GM18870 (cell line): Measurements from ENCODE around the gene KLK15.
"Not testable (repeated sequence)": the region's sequence is repeated elsewhere in the genome, so short reads cannot be mapped to it uniquely, and the experiment has no call there.

Experiments
- ATAC-seq: cut with Tn5 transposase; IDR thresholded peaks from one replicate; pipeline ENCODE4 v1.9.1; 2021; ENCODE audit warnings: moderate library complexity; ENCODE audit not compliant: unreplicated experiment

KLK15 gene

DNA sequence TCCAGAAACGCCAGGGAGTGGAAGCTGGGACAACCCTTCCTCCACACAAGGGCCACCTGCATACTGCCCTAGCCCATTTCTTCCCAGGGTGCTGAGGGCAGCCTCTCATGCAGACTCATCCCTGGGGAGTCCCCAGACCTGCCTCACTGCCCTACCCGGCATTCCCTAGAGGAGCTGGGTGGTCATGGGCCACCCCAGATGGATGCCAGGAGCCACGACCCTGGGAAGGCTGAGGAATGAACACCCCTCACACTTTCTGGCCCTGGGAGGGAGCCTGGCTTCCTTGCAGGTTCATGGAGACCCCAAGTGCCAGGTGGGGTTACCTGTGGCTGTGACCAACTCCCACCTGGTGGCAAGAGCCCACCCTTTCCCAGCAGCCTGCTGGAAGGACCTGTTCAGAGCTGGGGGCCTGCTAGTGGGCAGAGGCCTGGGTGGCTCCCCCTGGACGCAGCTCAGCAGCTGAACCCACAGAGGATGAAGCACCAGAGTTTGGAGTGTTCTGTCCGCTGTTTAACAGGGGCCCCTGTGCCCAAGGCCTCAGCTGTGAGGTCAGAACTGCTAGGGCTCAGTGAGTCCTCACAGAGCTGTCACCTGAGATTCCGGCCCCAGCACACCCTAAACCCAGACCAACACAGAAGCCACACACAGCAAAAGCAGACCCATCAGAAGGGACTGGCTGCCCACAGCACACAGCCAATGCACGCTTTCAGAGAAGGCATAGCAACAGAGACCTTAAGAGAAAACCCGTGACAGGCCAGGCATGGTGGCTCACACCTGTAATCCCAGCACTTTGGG lies 36.5 kb downstream of the KLK15 start:
- no peak for ATAC-seq

DNA sequence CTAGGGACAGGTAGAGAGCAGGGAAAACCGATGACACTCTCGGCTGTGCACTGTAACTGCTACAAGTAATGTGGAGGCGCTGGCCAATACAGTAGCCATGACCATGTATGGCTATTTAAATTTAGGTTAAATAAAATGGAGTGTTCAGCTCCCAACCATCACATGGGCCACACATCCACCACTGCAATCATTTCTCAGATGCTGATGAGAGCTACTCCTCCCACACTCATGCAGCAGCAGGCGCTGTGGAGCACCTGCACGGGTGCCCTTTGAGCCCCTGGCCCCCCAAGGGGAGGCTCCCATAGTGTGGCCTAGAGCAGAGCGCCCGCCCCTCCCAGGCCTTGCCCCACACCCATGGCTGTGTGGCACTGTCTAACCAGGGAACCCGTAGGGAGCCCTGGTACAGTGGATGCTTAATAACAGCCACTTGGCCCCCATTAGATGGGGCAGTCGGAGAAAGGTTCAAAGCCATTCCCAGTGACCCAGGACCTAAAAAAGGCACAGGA lies 37.2 kb downstream of the KLK15 start:
- no peak for ATAC-seq

DNA sequence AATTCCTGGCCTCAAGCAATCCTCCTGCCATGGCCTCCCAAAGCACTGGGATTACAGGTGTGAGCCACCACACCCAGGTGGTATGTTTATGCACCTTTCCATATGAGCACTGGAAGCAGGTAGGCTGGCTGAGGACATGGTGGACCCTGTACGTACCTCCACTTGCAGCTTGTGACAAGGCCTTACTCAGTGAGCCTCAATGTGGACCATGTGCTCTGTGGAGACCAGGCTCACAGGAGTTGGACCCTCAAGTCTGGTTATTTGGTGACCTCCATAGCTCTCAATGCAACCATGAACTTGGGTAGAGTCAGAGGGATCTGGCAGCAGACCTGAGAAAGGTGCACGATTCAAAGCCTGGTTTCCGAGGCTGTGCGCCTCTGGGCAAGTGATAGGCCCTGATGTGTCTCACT lies 37.7 kb downstream of the KLK15 start:
- ATAC-seq = no peak

DNA sequence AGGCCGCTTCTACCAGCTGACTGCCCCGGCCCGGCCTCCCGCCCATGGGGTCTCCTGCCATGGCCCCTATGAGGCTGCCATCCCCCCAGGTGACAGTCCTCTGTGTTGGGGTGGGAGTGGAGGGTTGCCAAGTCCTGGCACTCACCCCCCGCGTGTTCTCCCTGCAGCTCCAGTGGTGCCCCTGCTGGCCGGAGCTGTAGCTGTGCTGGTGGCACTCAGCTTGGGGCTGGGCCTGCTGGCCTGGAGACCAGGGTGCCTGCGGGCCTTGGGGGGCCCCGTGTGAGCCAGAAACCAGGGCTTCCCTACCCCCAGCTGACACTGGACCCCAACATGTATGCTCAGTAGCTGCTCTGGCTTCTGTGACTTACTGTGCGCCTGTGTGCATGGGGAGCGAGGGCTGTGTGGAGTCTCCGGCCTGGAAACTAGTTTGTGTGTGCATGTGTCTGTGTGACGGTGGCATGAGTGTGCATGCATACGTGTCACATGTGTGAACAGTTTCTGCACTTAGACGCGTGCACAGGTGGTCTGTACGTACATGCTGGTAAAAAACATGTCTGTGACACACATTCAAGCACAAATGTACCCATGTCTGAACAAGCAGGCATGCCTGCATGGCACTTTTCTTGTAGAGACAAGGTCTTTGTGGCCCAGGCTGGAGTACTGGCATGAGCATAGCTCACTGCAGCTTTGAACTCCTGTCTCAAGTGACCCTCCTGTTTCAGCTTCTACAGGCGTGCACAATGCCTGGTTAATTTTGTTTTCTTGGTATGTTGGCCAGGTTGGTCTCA lies 38.3 kb downstream of the KLK15 start:
- ATAC-seq = no peak

DNA sequence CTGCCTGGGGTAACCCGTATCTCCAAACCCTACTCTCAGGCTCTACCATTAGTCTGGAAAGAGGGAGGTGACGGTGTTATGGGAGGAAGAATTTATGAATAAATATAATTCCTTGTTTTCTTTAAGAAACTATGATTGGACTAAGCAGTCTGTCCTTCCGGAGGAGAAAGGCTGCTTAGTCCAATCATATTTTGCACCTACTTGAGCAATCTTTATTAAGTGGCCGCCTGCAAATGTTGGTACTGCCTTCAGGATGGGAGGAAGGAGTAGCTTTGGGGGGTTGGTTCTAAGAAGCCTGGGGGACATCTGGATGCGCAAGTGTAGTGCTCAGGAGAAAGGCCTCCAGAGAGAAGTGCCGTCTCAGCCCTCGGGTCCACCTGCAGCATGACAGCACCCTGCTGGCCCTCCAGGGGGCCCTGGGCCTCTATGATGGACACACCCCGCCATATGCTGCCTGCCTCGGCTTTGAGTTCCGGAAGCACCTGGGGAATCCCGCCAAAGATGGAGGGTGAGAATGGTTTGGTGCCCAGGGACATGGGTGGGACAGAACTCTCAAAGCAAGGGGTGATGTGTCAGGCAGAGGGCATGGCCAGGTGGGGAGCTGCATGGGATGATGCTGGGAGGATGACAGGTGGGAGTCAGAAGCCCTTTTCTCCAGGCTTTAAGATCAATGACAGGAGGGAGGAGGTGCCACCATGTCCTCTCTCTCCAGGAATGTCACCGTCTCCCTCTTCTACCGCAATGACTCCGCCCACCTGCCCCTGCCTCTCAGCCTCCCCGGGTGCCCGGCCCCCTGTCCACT lies 39.1 kb downstream of the KLK15 start:
- ATAC-seq = no peak

DNA sequence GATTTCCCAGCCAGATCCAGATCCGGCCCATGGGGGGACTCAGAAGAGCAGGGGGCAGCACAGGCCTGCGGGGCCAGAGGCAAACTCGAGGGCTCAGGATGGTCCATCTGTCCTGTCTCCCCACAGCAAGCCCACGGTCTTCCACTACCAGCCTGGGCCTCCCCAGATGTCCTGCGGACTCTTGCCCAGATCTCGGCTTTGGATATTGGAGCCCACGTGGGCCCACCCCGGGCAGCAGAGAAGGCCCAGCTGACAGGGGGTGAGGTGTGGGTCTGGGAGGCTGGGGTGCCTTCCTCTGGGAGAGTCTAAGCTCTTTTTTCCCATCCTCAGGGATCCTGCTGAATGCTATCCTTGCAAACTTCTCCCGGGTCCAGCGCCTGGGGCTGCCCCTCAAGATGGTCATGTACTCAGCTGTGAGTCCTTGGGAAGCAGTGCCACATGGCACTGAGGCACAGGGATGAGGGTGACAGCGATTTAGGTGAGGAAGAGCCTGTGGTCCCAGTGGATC lies 39.8 kb downstream of the KLK15 start:
- ATAC-seq = no peak

DNA sequence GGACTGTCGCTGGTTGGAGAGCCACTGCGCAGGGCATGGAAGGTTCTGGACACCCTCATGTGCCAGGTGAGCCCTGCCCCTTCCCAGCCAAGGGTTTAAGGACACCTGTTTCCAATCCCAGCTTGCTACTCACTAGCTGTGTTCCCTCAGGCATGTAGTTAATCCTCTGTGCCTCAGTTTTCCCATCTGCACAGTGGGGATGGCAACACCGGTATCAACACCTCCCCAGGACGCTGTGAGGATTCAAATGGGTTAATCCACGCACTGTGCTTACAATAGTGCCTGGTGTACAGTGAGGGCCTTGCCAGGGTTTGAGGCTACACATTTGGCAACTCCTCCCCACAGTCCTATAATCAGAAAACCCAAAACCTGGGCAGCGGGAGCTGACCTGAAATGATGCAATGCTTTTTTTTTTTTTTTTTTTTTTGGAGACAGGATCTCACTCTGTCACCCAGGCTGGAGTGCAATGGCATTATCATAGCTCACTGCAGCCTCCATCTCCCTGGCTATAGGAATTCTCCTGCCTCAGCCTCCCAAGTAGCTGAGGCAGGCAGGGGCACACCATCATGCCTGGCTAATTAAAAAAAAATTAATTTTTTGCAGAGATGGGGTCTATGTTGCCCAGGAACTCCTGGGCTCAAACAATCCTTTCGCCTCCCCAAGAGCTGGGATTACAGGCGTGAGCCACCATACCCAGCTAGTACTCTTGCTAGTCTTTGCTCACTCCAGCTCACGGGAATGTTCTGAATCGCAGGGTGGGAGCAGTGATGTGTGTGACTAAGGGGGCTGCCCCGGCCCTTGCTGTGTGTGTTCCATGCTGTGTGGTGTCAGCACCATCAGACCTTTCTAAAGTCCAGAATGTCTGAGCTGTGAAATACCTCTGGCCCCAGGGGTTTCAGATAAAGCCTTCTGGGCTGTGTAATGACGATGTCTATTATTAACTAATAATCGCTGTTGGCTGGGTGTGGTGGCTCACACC lies 40.8 kb downstream of the KLK15 start:
- no peak for ATAC-seq

DNA sequence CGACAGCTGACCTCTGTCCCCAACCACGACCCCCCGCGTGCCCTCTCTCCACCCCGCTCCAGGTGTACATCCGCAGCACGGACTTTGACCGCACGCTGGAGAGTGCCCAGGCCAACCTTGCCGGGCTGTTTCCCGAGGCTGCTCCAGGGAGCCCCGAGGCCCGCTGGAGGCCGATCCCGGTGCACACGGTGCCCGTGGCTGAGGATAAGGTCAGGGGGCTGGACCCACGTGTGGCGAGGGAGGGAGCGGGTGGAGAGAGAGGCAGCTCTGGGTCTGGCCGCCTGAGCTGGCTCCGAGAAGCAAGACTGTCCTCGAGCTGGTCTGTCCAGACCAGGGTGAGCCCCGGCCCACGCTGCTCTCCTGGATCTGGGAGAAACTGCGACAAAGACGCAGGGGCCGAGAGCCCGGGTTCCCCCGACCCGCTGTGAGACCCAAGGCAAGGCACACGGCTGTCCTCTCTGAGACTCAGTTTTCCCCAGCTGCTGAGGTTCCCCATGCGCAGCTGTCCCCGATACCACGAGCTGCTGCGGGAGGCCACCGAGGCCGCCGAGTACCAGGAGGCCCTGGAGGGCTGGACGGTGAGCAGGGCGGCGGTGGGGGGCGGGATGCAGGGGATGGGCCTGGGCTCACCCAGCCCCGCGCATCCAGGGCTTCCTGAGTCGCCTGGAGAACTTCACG lies 41.6 kb downstream of the KLK15 start:
- ATAC-seq = no peak

DNA sequence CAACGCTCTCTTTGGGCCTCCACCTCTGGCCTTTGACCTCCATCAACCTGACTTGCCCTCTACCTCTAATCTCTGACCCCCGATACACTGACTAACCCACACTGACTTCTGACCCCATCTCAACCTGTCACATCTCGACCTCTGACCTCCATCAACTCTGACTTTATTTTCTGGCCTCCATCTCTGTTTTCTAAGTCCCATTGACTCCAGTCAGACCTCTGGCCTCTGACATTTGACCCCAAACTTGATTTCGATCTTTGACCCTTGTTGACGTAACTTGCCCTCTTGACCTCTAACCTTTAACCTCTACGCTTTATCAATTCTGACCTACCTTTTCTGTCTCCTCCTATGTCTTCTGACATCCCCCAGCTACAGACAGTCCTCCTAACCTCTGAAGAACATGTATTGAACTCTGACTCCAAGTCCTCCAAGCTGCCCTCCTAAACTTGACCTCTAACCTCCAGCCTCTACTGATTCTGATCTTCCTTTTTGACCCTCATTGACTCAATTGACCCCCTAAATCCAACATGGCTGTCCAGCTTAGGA lies 42.4 kb downstream of the KLK15 start:
- ATAC-seq = no peak

DNA sequence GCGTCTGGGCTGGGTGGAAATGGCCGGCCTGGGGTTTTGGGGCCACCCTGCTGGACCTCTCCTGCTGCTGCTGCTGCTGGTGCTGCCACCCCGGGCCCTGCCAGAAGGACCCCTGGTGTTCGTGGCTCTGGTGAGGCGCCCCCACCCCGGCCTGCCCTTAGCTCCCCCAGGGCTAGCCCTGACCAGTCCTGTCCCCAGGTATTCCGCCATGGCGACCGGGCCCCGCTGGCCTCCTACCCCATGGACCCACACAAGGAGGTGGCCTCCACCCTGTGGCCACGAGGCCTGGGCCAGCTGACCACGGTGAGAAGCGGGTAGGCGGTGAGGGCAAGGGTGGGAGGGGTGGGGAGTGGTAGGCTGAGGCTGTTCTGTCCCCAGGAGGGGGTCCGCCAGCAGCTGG lies 43.0 kb downstream of the KLK15 start, which contains the start of gene ACP4:
TSS of gene ACP4 (plus strand) at position 20 of the 400 bp plus-strand sequence. CDS start at position 20, 0 bp downstream.
- ATAC-seq = no peak

DNA sequence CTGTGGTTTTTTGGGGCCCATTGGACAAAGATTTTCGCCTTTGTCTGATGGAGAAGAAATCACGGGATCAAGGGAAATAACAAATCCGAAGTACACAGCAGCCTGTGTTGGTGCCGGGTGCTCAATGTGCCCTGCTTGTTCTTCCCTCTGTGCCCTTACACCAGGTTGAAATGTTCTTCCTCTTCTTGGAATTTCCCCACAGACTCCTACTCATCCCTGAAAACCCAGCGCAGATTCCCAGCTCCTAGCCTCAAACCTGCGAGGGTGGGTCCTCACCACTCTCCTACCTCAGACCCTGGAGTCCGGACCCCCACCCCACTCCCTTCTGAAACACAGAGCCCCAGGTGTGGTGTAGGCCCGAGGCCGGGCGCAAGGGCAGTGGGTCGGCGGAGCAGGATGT lies 48.0 kb downstream of the KLK15 start:
- ATAC-seq = no peak

DNA sequence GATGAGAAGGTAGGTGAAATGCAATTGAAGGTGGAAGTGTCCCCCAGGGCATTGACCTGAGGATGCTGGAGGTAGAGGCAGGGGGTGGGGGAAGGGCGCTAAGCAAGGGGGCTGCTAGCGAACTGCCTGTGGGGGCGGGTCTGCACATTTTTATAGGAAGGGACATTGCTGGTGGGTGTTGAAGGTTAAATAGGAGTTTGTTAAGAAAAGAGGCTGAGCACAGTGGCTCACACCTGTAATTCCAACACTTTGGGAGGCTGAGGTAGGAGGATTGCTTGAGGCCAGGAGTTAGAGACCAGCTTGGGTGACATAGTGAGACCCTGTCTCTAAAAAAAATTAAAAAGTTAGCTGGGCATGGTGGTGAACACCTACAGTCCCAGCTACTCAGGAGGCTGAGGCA lies 48.7 kb downstream of the KLK15 start:
- ATAC-seq = no peak

DNA sequence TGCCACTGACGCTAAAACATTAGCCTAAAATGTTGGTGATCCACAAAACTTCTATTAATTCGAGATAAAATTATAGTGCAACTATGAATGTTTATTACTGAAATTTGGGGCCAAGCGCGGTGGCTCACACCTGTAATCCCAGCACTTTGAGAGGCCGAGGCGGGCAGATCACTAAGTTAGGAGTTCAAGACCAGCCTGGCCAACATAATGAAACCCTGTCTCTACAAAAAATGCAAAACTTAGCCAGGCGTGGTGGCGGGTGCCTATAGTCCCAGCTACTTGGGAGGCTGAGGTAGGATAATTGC lies 49.6 kb downstream of the KLK15 start:
- not testable (repeated sequence) for ATAC-seq

DNA sequence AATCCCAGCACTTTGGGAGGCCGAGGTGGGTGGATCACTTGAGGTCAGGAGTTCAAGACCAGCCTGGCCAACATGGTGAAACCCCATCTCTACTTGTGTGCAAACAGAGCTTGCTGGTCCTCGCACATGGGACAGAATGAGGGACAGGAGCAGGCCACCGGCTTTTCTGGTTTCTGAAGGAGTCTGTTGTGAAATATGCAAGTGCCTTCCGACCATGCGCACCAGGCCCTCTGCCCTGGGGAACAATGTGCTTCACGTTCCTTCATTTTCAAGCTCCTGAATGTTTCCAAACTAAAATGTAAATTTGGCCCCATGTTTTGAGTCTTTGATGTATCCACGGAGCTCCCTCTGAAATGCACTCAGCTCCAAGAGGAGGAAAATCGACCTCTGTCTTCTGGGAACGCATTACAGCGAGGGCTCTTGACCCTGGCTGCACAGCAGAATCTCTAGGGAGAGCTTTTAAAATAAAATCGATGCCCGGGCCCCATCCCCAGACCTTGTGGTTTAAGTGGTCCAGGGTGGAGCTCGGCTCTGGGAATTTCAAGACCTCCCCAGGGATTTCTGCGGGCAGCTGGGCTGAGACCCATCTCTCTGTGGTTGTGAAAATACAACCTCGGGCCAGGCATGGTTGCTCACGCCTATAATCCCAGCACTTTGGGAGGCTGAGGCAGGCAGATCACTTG lies 52.5 kb downstream of the KLK15 start:
- ATAC-seq = no peak

DNA sequence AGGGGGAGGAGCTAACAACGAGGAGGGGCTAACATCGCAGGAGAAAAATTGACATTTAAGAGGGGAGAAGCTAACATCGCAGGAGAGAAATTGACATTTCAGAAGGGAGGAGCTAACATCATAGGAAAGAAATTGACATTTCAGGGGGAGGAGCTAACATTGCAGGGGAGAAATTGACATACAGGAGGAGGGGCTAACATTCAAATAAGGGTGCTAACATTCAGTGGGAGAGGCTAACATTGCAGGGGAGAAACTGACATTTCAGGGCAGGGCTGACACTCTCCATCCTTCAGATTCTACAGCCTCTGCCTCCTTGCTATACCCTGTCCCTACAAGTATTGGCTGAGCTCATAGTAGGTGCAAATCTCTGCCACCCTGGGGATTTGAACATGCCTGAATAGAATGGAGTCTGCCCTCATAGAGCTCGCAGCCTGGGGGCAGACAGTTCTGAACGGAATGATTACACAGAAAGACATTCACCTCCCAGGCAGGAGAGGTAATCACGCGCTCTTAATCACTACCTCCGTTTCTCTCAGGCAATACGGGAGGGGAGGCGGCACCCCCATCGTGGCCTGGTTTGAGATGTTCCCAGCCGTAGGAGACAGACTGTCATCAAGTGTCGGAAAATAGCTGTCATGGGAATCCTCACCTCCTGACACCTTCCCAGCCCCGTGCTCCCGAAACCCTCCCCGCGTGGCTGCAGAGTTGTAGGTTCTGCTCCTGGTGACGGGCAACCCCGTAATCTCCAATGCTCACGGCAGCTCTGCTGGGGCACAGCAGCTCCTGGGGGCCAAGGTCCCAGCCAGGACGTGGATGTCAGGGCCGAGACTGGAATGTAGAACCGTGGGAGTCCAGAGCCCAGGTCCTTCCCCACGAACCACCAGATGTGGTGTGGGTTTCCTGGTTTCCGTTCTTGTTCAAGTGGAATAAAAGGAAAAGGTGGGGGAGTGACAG lies 53.6 kb downstream of the KLK15 start:
- no peak for ATAC-seq

DNA sequence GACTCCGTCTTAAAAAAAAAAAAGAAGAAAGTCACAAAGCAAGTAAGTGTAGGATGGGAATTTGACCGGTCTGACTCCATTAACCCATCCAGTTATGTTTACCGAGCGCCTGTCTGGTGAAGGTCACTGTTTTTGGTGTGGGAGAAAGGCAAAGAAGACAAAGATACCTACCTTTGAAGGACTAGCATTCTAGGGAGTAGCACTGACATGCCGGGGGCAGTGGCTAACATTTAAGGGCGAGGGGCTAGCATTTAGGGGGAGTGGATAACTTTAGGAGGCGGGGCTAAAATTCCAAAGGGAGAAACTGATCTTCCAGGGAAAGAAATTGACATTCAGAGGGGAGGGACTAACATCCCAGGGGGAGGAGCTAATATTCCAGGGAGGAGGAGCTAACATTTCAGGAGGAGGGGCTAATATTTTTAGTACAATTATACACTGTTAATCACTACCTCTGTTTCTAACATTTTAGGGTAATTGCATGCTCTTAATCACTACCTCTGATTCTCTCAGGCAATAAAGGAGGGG lies 54.4 kb downstream of the KLK15 start:
- ATAC-seq = no peak

DNA sequence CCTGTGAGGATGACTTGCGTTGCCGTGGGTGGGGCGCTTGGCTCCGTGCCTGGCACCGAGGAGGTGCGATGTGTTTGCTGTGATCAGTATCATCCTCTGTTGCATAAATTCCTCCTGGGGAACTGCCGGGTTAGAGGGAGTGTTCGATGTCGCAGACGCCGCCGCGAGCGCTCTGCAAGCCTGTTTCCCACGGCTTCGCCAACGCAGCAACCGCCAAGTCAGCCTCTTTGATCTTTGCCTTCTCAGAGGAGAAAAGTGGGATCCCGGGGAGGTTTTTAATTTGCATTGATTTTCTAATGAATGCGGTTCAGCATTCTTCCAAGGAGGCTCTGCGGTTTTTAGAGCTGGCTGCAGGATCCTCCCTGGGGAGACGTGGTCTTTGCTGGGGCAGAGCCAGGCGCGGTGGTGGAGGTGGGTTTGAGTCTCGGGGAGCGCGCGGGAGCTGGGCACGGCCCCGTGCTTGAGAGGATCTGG lies 55.5 kb downstream of the KLK15 start:
- no peak for ATAC-seq
